ENCODE measurements around the gene RWDD3. TPM values are rescaled to one million over a fixed set of nuclear protein-coding genes. Genes with fewer than 3 reads are reported as not detected.

The RWDD3 gene
- total and polyA plus RNA-seq, 2 experiments from 2014 or later: 13.8 to 32.8 TPM

- no peak overlapping the region for H3K27ac ChIP-seq
- no peak for TF ChIP-seq CTCF (IDR thresholded peaks at IDR 0.05; ENCODE audit: low read depth, low read length)
- H3K36me3 ChIP-seq: no peaks in the 10 kb centered on the region
- no peaks in the 10 kb centered on the region for H3K9me3 ChIP-seq (ENCODE audit: low read depth)
- H3K27me3 ChIP-seq: no peaks in the 10 kb centered on the region
- H3K4me1 ChIP-seq (ENCODE audit: low read depth): peaks cover 7% of the 10 kb centered on the region
- no peak overlapping the region for H3K4me3 ChIP-seq
- no peak for DNase-seq (ENCODE audit: low read depth in 1 of 2, low spot score in 1 of 2)
Observed at GRCh38 chr1:95229706-95230105, 4.3 kb upstream of the RWDD3 start.

- Histone ChIP-seq H3K36me3 (no peaks in the 10 kb centered on the region), H3K4me3 (no peak overlapping the region), H3K27ac (no peak overlapping the region), H3K9me3 (ENCODE audit: low read depth) (no peaks in the 10 kb centered on the region), H3K4me1 (ENCODE audit: low read depth) (peaks cover 7% of the 10 kb centered on the region), H3K27me3 (no peaks in the 10 kb centered on the region)
- TF ChIP-seq CTCF (IDR thresholded peaks at IDR 0.05; ENCODE audit: low read depth, low read length): no peak
- no peak for DNase-seq (ENCODE audit: low read depth in 1 of 2, low spot score in 1 of 2)
Observed at GRCh38 chr1:95230256-95230655, 3.8 kb upstream of the RWDD3 start.

- Histone ChIP-seq H3K9me3 (ENCODE audit: low read depth) (no peaks in the 10 kb centered on the region), H3K36me3 (no peaks in the 10 kb centered on the region), H3K27ac (no peak overlapping the region), H3K27me3 (no peaks in the 10 kb centered on the region), H3K4me1 (ENCODE audit: low read depth) (peaks cover 7% of the 10 kb centered on the region), H3K4me3 (no peak overlapping the region)
- DNase-seq (ENCODE audit: low read depth in 1 of 2, low spot score in 1 of 2): peak in 1 of 2 donors; percentile 32
- TF ChIP-seq CTCF (IDR thresholded peaks at IDR 0.05; ENCODE audit: low read depth, low read length): no peak
Observed at GRCh38 chr1:95230768-95231191, 3.2 kb upstream of the RWDD3 start.

- TF ChIP-seq CTCF (IDR thresholded peaks at IDR 0.05; ENCODE audit: low read depth, low read length): no peak
- peak in 1 of 2 donors; percentile 72 for DNase-seq (ENCODE audit: low read depth in 1 of 2, low spot score in 1 of 2)
- H3K4me3 ChIP-seq: peak overlapping the region; percentile 61
- H3K4me1 ChIP-seq (ENCODE audit: low read depth): peaks cover 19% of the 10 kb centered on the region
- no peaks in the 10 kb centered on the region for H3K27me3 ChIP-seq
- no peak overlapping the region for H3K27ac ChIP-seq
- H3K9me3 ChIP-seq (ENCODE audit: low read depth): no peaks in the 10 kb centered on the region
- no peaks in the 10 kb centered on the region for H3K36me3 ChIP-seq
Observed at GRCh38 chr1:95232646-95233318, 1.2 kb upstream of the RWDD3 start.

- Histone ChIP-seq H3K27ac (peak overlapping the region; percentile 61), H3K27me3 (no peaks in the 10 kb centered on the region), H3K4me1 (ENCODE audit: low read depth) (peaks cover 19% of the 10 kb centered on the region), H3K36me3 (no peaks in the 10 kb centered on the region), H3K4me3 (peak overlapping the region; percentile 61), H3K9me3 (ENCODE audit: low read depth) (no peaks in the 10 kb centered on the region)
- peak; percentile 35 to 47 for DNase-seq (ENCODE audit: low read depth in 1 of 2, low spot score in 1 of 2)
- no peak for TF ChIP-seq CTCF (IDR thresholded peaks at IDR 0.05; ENCODE audit: low read depth, low read length)
Observed at GRCh38 chr1:95233319-95233736, 682 bp upstream of the RWDD3 start.
